VCaP (cell line): ENCODE data around the gene EDC3.

Experiments used
- H3K27ac ChIP-seq: fragments of 450-650 bp; 2 replicates; pipeline ENCODE4 v1.5.1; 2017
- CTCF ChIP-seq: fragments of 450-650 bp; conservative IDR thresholded peaks from 2 replicates; pipeline ENCODE4 v1.5.1; 2017; ENCODE audit warnings: mild to moderate bottlenecking, moderate library complexity

The EDC3 gene

GRCh38 chr15:74620636-74621545, 74.9 kb downstream of the EDC3 start:
- peak; percentile 98 for TF ChIP-seq CTCF
- peak overlapping the region; percentile 99 for H3K27ac ChIP-seq

- TF ChIP-seq CTCF: no peak
- H3K27ac ChIP-seq: peak overlapping the region; percentile 99
Measured at GRCh38 chr15:74619916-74620635, 75.7 kb downstream of the EDC3 start.

GRCh38 chr15:74618841-74619596, 76.8 kb downstream of the EDC3 start:
- TF ChIP-seq CTCF: no peak
- peak overlapping the region; percentile 99 for H3K27ac ChIP-seq

GRCh38 chr15:74616996-74617395, 78.8 kb downstream of the EDC3 start:
- no peak for TF ChIP-seq CTCF
- H3K27ac ChIP-seq: peak overlapping the region; percentile 99

GRCh38 chr15:74616366-74616939, 79.4 kb downstream of the EDC3 start:
- H3K27ac ChIP-seq: peak overlapping the region; percentile 99
- no peak for TF ChIP-seq CTCF

GRCh38 chr15:74615508-74616365, 80.1 kb downstream of the EDC3 start, which contains the start of gene CLK3:
CLK3 (plus strand) TSS chr15:74615836; CDS start chr15:74619197, 3,361 bp downstream.
- H3K27ac ChIP-seq: peak within 1 kb of the TSS; percentile 99
- no peak for TF ChIP-seq CTCF
